H1 (cell line): ENCODE measurements around the gene LVRN. TPM values are rescaled to one million over a fixed set of nuclear protein-coding genes. Genes with fewer than 3 reads are reported as not detected.

Experiments
- CTCF ChIA-PET: fragments of 300-600 bp; sonication (Branson Sonifier 250); formaldehyde crosslinking; loops from one replicate; lab custom pipeline; 2021; ENCODE audit not compliant: partially characterized antibody; lab: Charles Lee
- POLR2A ChIA-PET: fragments of 300-600 bp; sonication (Branson Sonifier 250); formaldehyde crosslinking; loops from one replicate; lab custom pipeline; 2021; ENCODE audit warnings: inconsistent platforms; ENCODE audit not compliant: partially characterized antibody; lab: Charles Lee
- DNase-seq, 2 experiments: peaks; one replicate each; pipeline versions ENCODE4 v3.0.0 to v3.0.0-alpha.2; 2010 to 2022; ENCODE audit warnings: low spot score in 2 of 2, low read depth in 1 of 2, mixed read lengths in 1 of 2
- FAIRE-seq: peaks from 2 replicates; lab custom pipeline; 2011; peaks lifted over from hg19 to GRCh38; lab: Jason Lieb, UNC
- H2AFZ ChIP-seq: 2 replicates; pipeline ENCODE4 v1.8.1; 2012; ENCODE audit warnings: low read length, inconsistent platforms
- H2AK5ac ChIP-seq: 2 replicates; pipeline ENCODE4 v1.6.1; 2013; ENCODE audit warnings: low read depth, low read length
- H2BK120ac ChIP-seq: replicated peaks from 2 replicates; pipeline ENCODE3; 2013; ENCODE audit warnings: low read depth, low read length, inconsistent platforms
- H2BK12ac ChIP-seq: 2 replicates; pipeline ENCODE4 v1.6.1; 2013; ENCODE audit warnings: low read depth, low read length
- H2BK15ac ChIP-seq: 2 replicates; pipeline ENCODE4 v1.6.1; 2013; ENCODE audit warnings: low read length
- H2BK20ac ChIP-seq: 2 replicates; pipeline ENCODE4 v1.6.1; 2013; ENCODE audit warnings: low read length
- H2BK5ac ChIP-seq: 2 replicates; pipeline ENCODE4 v1.6.1; 2013; ENCODE audit warnings: low read depth, low read length
- H3K14ac ChIP-seq: 2 replicates; pipeline ENCODE4 v1.6.1; 2013; ENCODE audit warnings: inconsistent platforms; ENCODE audit not compliant: insufficient read length
- H3K18ac ChIP-seq: 2 replicates; pipeline ENCODE4 v1.6.1; 2013; ENCODE audit warnings: low read length; ENCODE audit errors: extremely low read depth
- H3K23ac ChIP-seq: 2 replicates; pipeline ENCODE4 v1.6.1; 2013; ENCODE audit warnings: inconsistent platforms; ENCODE audit not compliant: insufficient read length
- H3K23me2 ChIP-seq: 2 replicates; pipeline ENCODE4 v1.6.1; 2013; ENCODE audit warnings: low read depth, low read length
- H3K27ac ChIP-seq: 2 replicates; pipeline ENCODE4 v1.6.1; 2011; ENCODE audit warnings: low read depth, low read length, inconsistent platforms
- H3K27me3 ChIP-seq, 4 experiments: replicated peaks in 1 of 4; 1 replicate in 1 of 4; 2 replicates in 3 of 4; pipeline versions ENCODE4 v1.6.1 to v1.8.1; 2011 to 2013; ENCODE audit warnings: low read length in 3 of 4, mild to moderate bottlenecking in 3 of 4, inconsistent platforms in 2 of 4, mixed read lengths in 2 of 4, moderate library complexity in 1 of 4; ENCODE audit not compliant: control insufficient read depth in 3 of 4, insufficient read depth in 3 of 4; ENCODE audit errors: extremely low read depth in 1 of 4
- H3K36me3 ChIP-seq, 4 experiments: 2 replicates each; pipeline versions ENCODE4 v1.6.1 to v1.8.1; 2011 to 2013; ENCODE audit warnings: mild to moderate bottlenecking in 4 of 4, low read length in 3 of 4, moderate library complexity in 2 of 4, control low read depth in 1 of 4, inconsistent platforms in 1 of 4; ENCODE audit not compliant: insufficient read depth in 4 of 4, control insufficient read depth in 2 of 4
- H3K4ac ChIP-seq: replicated peaks from 2 replicates; pipeline ENCODE3; 2013; ENCODE audit warnings: low read length, low read depth, mixed read lengths, inconsistent platforms; ENCODE audit not compliant: insufficient read length
- H3K4me1 ChIP-seq, 4 experiments: replicated peaks in 1 of 4; 1 replicate in 1 of 4; 2 replicates in 3 of 4; pipeline versions ENCODE4 v1.6.1 to v1.8.1; 2011 to 2013; ENCODE audit warnings: low read length in 3 of 4, inconsistent platforms in 2 of 4, mixed read lengths in 1 of 4; ENCODE audit not compliant: insufficient read depth in 4 of 4, control insufficient read depth in 3 of 4
- H3K4me2 ChIP-seq, 2 experiments: 2 replicates each; pipeline versions ENCODE4 v1.6.1 to v1.8.1; 2011 to 2013; ENCODE audit warnings: low read depth in 2 of 2, low read length in 2 of 2, control low read depth in 1 of 2, inconsistent platforms in 1 of 2, mild to moderate bottlenecking in 1 of 2; ENCODE audit not compliant: insufficient read depth in 1 of 2
- H3K4me3 ChIP-seq, 4 experiments: fragments of 200-600, 300-600 bp in 1 of 4; sonication (generic), shearing (Covaris generic), sonication (Bioruptor Twin) in 1 of 4; 2 replicates each; pipeline versions ENCODE4 v1.5.1 to v1.8.1; 2011 to 2016; ENCODE audit warnings: low read length in 4 of 4, low read depth in 3 of 4, control low read depth in 2 of 4, inconsistent platforms in 2 of 4, mild to moderate bottlenecking in 2 of 4, mixed read lengths in 1 of 4, moderate library complexity in 1 of 4; ENCODE audit not compliant: insufficient read depth in 2 of 4; ENCODE audit errors: extremely low read depth in 1 of 4
- H3K56ac ChIP-seq: replicated peaks from 2 replicates; pipeline ENCODE3; 2013; ENCODE audit warnings: low read depth, mild to moderate bottlenecking, mixed read lengths, low read length, inconsistent platforms; ENCODE audit not compliant: insufficient read length
- H3K79me1 ChIP-seq: 2 replicates; pipeline ENCODE4 v1.6.1; 2013; ENCODE audit warnings: low read depth, low read length, control low read depth
- H3K79me2 ChIP-seq, 2 experiments: 2 replicates each; pipeline versions ENCODE4 v1.6.1 to v1.8.1; 2012 to 2013; ENCODE audit warnings: low read length in 2 of 2, mild to moderate bottlenecking in 2 of 2, inconsistent platforms in 1 of 2; ENCODE audit not compliant: insufficient read depth in 2 of 2, control insufficient read depth in 1 of 2
- H3K9ac ChIP-seq, 4 experiments: replicated peaks in 1 of 4; 1 replicate in 1 of 4; 2 replicates in 3 of 4; pipeline versions ENCODE4 v1.6.1 to v1.8.1; 2011 to 2013; ENCODE audit warnings: low read depth in 3 of 4, low read length in 3 of 4, control low read depth in 2 of 4, mild to moderate bottlenecking in 2 of 4, moderate library complexity in 2 of 4, inconsistent platforms in 1 of 4; ENCODE audit errors: extremely low read depth in 1 of 4
- H3K9me3 ChIP-seq, 2 experiments: 2 replicates each; pipeline versions ENCODE4 v1.6.1 to v1.8.1; 2012 to 2013; ENCODE audit warnings: mild to moderate bottlenecking in 2 of 2, moderate library complexity in 2 of 2, control low read depth in 1 of 2, inconsistent platforms in 1 of 2, low read depth in 1 of 2, low read length in 1 of 2, mixed read lengths in 1 of 2; ENCODE audit not compliant: insufficient read depth in 2 of 2
- H4K20me1 ChIP-seq, 2 experiments: replicated peaks in 1 of 2; 2 replicates each; pipeline versions ENCODE3 to v1.8.1; 2011 to 2013; ENCODE audit warnings: inconsistent platforms in 2 of 2, low read length in 2 of 2, mild to moderate bottlenecking in 1 of 2; ENCODE audit not compliant: insufficient read depth in 2 of 2, control insufficient read depth in 1 of 2
- H4K5ac ChIP-seq: 2 replicates; pipeline ENCODE4 v1.6.1; 2013; ENCODE audit warnings: low read length, low read depth, mixed read lengths, inconsistent platforms; ENCODE audit not compliant: insufficient read length
- H4K8ac ChIP-seq: 2 replicates; pipeline ENCODE4 v1.8.0; 2013; ENCODE audit warnings: mild to moderate bottlenecking, moderate library complexity, low read length, inconsistent platforms; ENCODE audit not compliant: insufficient read depth; ENCODE audit errors: extremely low read depth
- H4K91ac ChIP-seq: replicated peaks from 2 replicates; pipeline ENCODE3; 2013; ENCODE audit warnings: low read length, mixed read lengths, inconsistent platforms; ENCODE audit not compliant: insufficient read length
- CBX8 ChIP-seq: fragments of 300-800, 300-1000 bp; sonication (generic); IDR thresholded peaks from 2 replicates; pipeline ENCODE4 v1.7.1; 2016; ENCODE audit warnings: low read depth, low read length, borderline replicate concordance
- CTCF ChIP-seq, 3 experiments: IDR thresholded peaks; 1 replicate in 2 of 3; 2 replicates in 1 of 3; pipeline versions ENCODE4 v1.5.1 to v1.6.1; 2011; ENCODE audit warnings: low read length in 3 of 3, mild to moderate bottlenecking in 3 of 3, inconsistent platforms in 2 of 3, low read depth in 1 of 3, moderate library complexity in 1 of 3; ENCODE audit not compliant: insufficient read depth in 1 of 3; ENCODE audit errors: control extremely low read depth in 1 of 3
- RAD21 ChIP-seq, 2 experiments: IDR thresholded peaks in 1 of 2; conservative IDR thresholded peaks in 1 of 2; 2 replicates each; pipeline ENCODE4 v1.6.1; 2011; ENCODE audit warnings: low read depth in 2 of 2, low read length in 2 of 2, improper control_type of control experiment in 1 of 2, inconsistent platforms in 1 of 2, mild to moderate bottlenecking in 1 of 2, moderate library complexity in 1 of 2
- WGBS, 2 experiments: shearing (Covaris generic) in 1 of 2; methylation state at CpG; one replicate each; pipeline versions ENCODE4 v1.1.6 to v1.1.7; 2013 to 2015; ENCODE audit warnings: low lambda C conversion rate in 2 of 2, mixed read lengths in 2 of 2, inconsistent platforms in 1 of 2, low coverage in 1 of 2, missing lambda C conversion rate in 1 of 2; ENCODE audit not compliant: insufficient replicate concordance in 2 of 2, insufficient coverage in 1 of 2, insufficient read length in 1 of 2; ENCODE audit errors: extremely low coverage in 1 of 2, missing lambda C conversion rate in 1 of 2; 5-methylcytosine and 5-hydroxymethylcytosine counted together
- polyA plus RNA-seq, 7 experiments: library from polyadenylated mRNA; depleted of rRNA in 3 of 7; stranded (reverse) in 5 of 7; unstranded in 2 of 7; fragments of >200 nt in 5 of 7; fragments of 200-250 nt in 2 of 7; gene quantifications; 1 replicate in 5 of 7; 2 replicates in 1 of 7; 4 replicates in 1 of 7; pipeline versions ENCODE4 v1.2.1 to v1.2.3, GENCODE V29; 2011 to 2013; ENCODE audit warnings: missing spikeins in 2 of 7, mixed read lengths in 2 of 7
- total RNA-seq: library from RNA; stranded (reverse); fragmentation: NEBNext Ultra II Directional; extraction: Animal tissue kit (Norgen Biotek cat#: 25700); gene quantifications from 2 replicates; pipeline ENCODE4 v1.2.1, GENCODE V29; 2021

The LVRN gene
- total and polyA plus RNA-seq, 2 of the 8 experiments (the other 6 are each of a cell fraction or from before 2014, with no cell fraction given), result 0.08 to 0.09 TPM

GRCh38 chr5:116068028-116068632, 105.9 kb downstream of the LVRN start:
- no peak overlapping the region for H3K56ac ChIP-seq
- no peaks in the 10 kb centered on the region for H3K9me3 ChIP-seq
- H2BK12ac ChIP-seq, result no peak overlapping the region
- no peak overlapping the region for H4K91ac ChIP-seq
- no peaks in the 10 kb centered on the region for H3K36me3 ChIP-seq
- no peak overlapping the region for H2BK120ac ChIP-seq
- CTCF ChIA-PET, result interaction anchor here (0.5 to 3.6 kb wide), 34 partner anchors 9 to 760 kb away, joined by 3 to 21 read pairs (median 3); partner anchors contain the start of genes ARL14EPL and LVRN
- no peak overlapping the region for H3K4me3 ChIP-seq
- H4K20me1 ChIP-seq, result no peaks in the 10 kb centered on the region
- no peaks in the 10 kb centered on the region for H3K79me2 ChIP-seq
- no peak overlapping the region for H2BK20ac ChIP-seq
- H3K79me1 ChIP-seq, result no peaks in the 10 kb centered on the region
- no peak overlapping the region for H3K23ac ChIP-seq
- H3K9ac ChIP-seq, result no peak overlapping the region
- H3K4ac ChIP-seq, result no peak overlapping the region
- no peak overlapping the region for H2AK5ac ChIP-seq
- no peak overlapping the region for H3K18ac ChIP-seq
- TF ChIP-seq CTCF (IDR thresholded peaks at IDR 0.05; ENCODE audit: control extremely low read depth in 1 of 3, insufficient read depth in 1 of 3, low read depth in 1 of 3, low read length in 3 of 3) (peak in 2 of 3 experiments; percentile 33 to 54; a peak in 2 of 4 replicates), CBX8 (no peak), RAD21 (IDR thresholded peaks at IDR 0.05 in 1 of 2, conservative IDR thresholded peaks at IDR 0.05 in 1 of 2; ENCODE audit: low read depth in 2 of 2, low read length in 2 of 2) (peak; percentile 66 to 78)
- no peak overlapping the region for H3K4me2 ChIP-seq
- H4K8ac ChIP-seq, result no peak overlapping the region
- FAIRE-seq, result peak; percentile 75
- DNase-seq, result no peak
- POLR2A ChIA-PET, result interaction anchor here (1.2 kb wide), 1 partner anchor 12 kb away, joined by 4 read pairs; no protein-coding TSS in a partner anchor
- H2AFZ ChIP-seq, result no peak overlapping the region
- H4K5ac ChIP-seq, result no peak overlapping the region
- H3K23me2 ChIP-seq, result no peaks in the 10 kb centered on the region
- H2BK5ac ChIP-seq, result no peak overlapping the region
- H2BK15ac ChIP-seq, result no peak overlapping the region
- WGBS, 2 experiments, result 49% methylated on average over 4 of the region's 4 CpGs; no CpG with 5 or more reads in 1 of the 2 experiments
- H3K27ac ChIP-seq, result no peak overlapping the region
- no peaks in the 10 kb centered on the region for H3K4me1 ChIP-seq
- no peak overlapping the region for H3K14ac ChIP-seq
- H3K27me3 ChIP-seq, result peaks cover 0 to 2% (median 0%) of the 10 kb centered on the region in 4 experiments; a peak in 1 of 7 replicates
